Mesendoderm (in vitro differentiated cells): ENCODE results near the gene AP3D1.

Experiments
- DNase-seq: peaks from one replicate; pipeline ENCODE4 v3.0.0; 2013
- H2AK5ac ChIP-seq: 2 replicates; pipeline ENCODE4 v1.6.1; 2013; ENCODE audit warnings: low read length, inconsistent platforms
- H2BK120ac ChIP-seq: 2 replicates; pipeline ENCODE4 v1.6.1; 2013; ENCODE audit warnings: low read depth, mild to moderate bottlenecking, low read length, moderate library complexity, mixed read lengths
- H2BK15ac ChIP-seq: replicated peaks from 2 replicates; pipeline ENCODE4 v1.6.1; 2013; ENCODE audit warnings: low read depth, mild to moderate bottlenecking, moderate library complexity
- H2BK5ac ChIP-seq: 2 replicates; pipeline ENCODE4 v1.6.1; 2013; ENCODE audit warnings: low read length, inconsistent platforms
- H3K18ac ChIP-seq: 2 replicates; pipeline ENCODE4 v1.6.1; 2013; ENCODE audit warnings: mild to moderate bottlenecking, low read length, mixed read lengths
- H3K23ac ChIP-seq: one replicate; pipeline ENCODE4 v1.6.1; 2013; ENCODE audit warnings: low read length
- H3K27ac ChIP-seq: 2 replicates; pipeline ENCODE4 v1.5.1; 2013; ENCODE audit warnings: low read depth, mild to moderate bottlenecking, inconsistent platforms, low read length, moderate library complexity
- H3K27me3 ChIP-seq: 2 replicates; pipeline ENCODE4 v1.6.1; 2013; ENCODE audit warnings: low read length, control low read depth, mild to moderate bottlenecking, inconsistent platforms; ENCODE audit not compliant: insufficient read depth, poor library complexity
- H3K36me3 ChIP-seq: 2 replicates; pipeline ENCODE4 v1.6.1; 2013; ENCODE audit warnings: low read length, inconsistent platforms; ENCODE audit not compliant: control insufficient read depth, insufficient read depth
- H3K4ac ChIP-seq: one replicate; pipeline ENCODE4 v1.6.1; 2013; ENCODE audit warnings: low read depth, mild to moderate bottlenecking, low read length, moderate library complexity
- H3K4me1 ChIP-seq: 2 replicates; pipeline ENCODE4 v1.6.1; 2013; ENCODE audit warnings: low read depth, low read length, inconsistent platforms; ENCODE audit not compliant: control insufficient read depth
- H3K4me2 ChIP-seq: 2 replicates; pipeline ENCODE4 v1.6.1; 2013; ENCODE audit warnings: low read length
- H3K4me3 ChIP-seq: 2 replicates; pipeline ENCODE4 v1.5.1; 2013; ENCODE audit warnings: mild to moderate bottlenecking, low read length
- H3K56ac ChIP-seq: one replicate; pipeline ENCODE4 v1.6.1; 2013; ENCODE audit warnings: low read length
- H3K79me1 ChIP-seq: 2 replicates; pipeline ENCODE4 v1.6.1; 2013; ENCODE audit warnings: low read length, inconsistent platforms
- H3K79me2 ChIP-seq: 2 replicates; pipeline ENCODE4 v1.6.1; 2013; ENCODE audit warnings: mild to moderate bottlenecking, low read length; ENCODE audit not compliant: control insufficient read depth, insufficient read depth
- H3K9ac ChIP-seq: 2 replicates; pipeline ENCODE4 v1.6.1; 2013; ENCODE audit warnings: low read length, inconsistent platforms
- H4K5ac ChIP-seq: one replicate; pipeline ENCODE4 v1.6.1; 2013; ENCODE audit warnings: low read length
- H4K8ac ChIP-seq: one replicate; pipeline ENCODE4 v1.6.1; 2013; ENCODE audit warnings: low read depth, mild to moderate bottlenecking, control low read depth, low read length, moderate library complexity
- WGBS: extraction: QIAGEN DNeasy Blood & Tissue Kit; methylation state at CpG from one replicate; pipeline ENCODE4 v1.1.7; 2013; ENCODE audit warnings: low lambda C conversion rate, missing lambda C conversion rate; ENCODE audit not compliant: insufficient coverage; ENCODE audit errors: extremely low coverage; 5-methylcytosine and 5-hydroxymethylcytosine counted together

AP3D1 gene

DNA sequence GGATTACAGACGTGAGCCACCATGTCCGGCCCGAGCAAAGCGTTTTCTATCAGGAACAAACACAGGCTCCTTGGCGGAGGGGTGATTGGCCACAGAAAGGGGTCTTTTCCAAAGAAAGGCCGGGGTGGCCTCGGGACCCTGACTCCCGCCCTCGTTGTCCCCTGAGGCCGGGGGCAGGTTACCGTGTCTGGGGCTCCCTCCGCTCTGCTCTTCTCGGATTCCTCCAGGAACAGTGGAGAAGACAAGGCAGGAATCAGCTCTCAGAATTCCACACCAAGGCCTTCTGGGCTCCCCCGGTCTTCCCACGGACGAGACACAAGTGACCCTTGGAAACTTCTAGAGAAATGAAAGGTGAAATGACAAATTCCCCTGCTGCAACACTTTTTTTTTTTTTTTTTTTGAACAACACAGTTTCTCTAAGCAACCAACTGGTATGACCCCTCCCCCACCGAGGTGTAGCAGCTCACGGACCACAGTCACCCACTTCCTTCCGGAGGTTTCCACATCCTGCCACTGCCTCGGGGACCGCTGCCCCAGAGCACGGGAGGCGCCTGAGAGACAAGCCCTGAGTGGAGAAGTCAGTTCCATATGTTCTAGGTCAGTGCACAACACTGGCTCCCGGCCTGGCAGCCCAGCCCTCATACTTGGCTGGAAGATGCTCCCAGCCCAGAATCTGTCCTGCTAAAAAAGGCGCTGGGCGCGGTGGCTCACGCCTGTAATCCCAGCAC lies 66.2 kb downstream of the AP3D1 start:
- Histone ChIP-seq H3K18ac (no peak overlapping the region), H2BK120ac (no peak overlapping the region), H4K5ac (no peak overlapping the region), H3K4me1 (peaks cover 2% of the 10 kb centered on the region), H4K8ac (no peak overlapping the region), H3K27me3 (no peaks in the 10 kb centered on the region), H3K79me2 (no peaks in the 10 kb centered on the region), H3K23ac (no peak overlapping the region), H3K56ac (peak overlapping the region; percentile 1), H3K9ac (no peak overlapping the region), H2BK15ac (no peak overlapping the region), H2BK5ac (no peak overlapping the region), H2AK5ac (no peak overlapping the region), H3K36me3 (no peaks in the 10 kb centered on the region), H3K79me1 (no peaks in the 10 kb centered on the region), H3K4me2 (no peak overlapping the region), H3K4me3 (no peak overlapping the region), H3K27ac (no peak overlapping the region), H3K4ac (no peak overlapping the region)
- no CpG with 5 or more reads among the region's 28 CpGs for WGBS
- DNase-seq = no peak

DNA sequence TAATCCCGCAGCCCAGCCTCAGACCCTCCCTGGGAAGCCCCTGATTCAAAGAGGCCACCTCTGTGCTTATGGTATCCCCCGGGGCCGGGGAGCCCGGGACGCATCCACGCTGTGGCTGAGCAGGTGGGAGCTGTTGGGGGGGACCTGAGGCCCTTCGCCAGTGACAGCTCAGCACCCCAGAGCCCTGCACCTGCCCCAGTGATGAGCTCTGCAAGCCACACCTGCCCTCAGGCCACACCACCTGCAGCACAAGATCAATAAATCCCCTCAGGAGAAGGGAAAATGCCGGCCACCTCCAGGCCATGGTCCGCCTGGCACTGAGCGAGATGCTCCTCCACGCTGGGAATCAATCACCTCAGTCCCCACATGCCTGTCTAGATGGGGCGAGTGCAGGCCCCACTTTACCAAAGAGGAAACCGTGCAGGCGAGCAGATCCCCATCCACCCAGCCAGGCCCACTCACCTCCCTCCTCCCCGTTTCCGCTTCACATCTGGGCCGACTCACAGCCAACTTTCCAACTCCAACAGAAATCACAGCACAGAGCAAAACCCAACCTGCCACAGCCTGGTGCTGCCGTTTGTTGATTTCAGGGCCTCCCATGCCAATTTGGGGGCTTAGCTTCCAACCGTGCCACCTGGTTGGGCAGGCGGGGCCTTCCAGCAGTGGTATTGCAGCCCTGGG lies 68.1 kb downstream of the AP3D1 start:
- Histone ChIP-seq H3K56ac (no peak overlapping the region), H2BK120ac (no peak overlapping the region), H4K5ac (no peak overlapping the region), H2BK15ac (no peak overlapping the region), H3K23ac (no peak overlapping the region), H4K8ac (no peak overlapping the region), H3K18ac (no peak overlapping the region), H3K36me3 (no peaks in the 10 kb centered on the region), H3K79me1 (no peaks in the 10 kb centered on the region), H2AK5ac (no peak overlapping the region), H3K4me3 (no peak overlapping the region), H3K4me2 (no peak overlapping the region), H3K27ac (no peak overlapping the region), H3K27me3 (no peaks in the 10 kb centered on the region), H3K9ac (no peak overlapping the region), H3K79me2 (no peaks in the 10 kb centered on the region), H2BK5ac (no peak overlapping the region), H3K4me1 (no peaks in the 10 kb centered on the region), H3K4ac (no peak overlapping the region)
- DNase-seq = no peak
- no CpG with 5 or more reads among the region's 20 CpGs for WGBS

DNA sequence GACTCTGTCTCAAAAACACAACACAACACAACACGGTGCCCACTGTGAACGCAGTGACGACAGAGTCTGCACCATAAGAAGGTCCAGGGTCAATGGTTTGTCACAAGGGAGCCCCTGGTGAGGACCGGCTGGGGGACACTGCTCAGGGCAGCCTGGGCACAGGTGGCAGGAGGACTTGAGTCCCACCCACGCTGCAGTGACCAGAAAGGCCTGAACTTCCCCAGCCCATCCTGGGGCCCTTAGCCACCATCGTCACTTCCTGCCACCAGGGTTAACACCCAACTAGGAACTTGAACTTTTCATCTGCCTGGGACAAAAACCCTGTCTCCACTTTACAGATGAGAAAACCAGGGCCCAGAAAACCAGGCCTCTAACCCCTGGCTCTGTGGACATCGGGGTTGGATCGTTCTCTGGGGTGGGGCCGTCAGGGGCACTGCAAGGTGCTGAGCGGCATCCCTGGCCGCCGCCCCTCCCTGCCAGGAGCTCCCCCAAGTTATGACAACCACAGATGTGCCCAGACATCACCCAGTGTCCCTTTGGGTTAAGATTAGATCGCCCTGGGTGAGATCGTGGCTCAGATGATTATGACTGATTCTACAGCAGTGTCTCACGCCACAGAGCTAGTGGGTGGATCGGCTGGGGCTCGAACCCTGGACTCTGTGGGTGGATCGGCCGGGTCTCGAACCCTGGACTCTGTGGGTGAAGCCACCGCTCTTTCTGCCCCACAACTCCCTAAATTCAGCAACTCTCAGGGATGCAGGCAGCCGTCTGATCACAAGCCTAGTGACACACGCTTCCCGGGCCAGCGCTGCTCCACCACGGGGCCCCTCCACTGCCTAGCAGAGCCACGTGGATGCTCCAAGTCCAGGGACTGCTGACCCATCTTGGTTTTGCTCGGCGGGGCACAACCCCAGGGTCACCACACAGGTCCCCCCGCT lies 69.2 kb downstream of the AP3D1 start:
- no peak overlapping the region for H3K18ac ChIP-seq
- H3K36me3 ChIP-seq = no peaks in the 10 kb centered on the region
- no peak overlapping the region for H2BK120ac ChIP-seq
- WGBS = no CpG with 5 or more reads among the region's 30 CpGs
- no peaks in the 10 kb centered on the region for H3K79me2 ChIP-seq
- no peak overlapping the region for H3K9ac ChIP-seq
- H4K5ac ChIP-seq = no peak overlapping the region
- H2BK15ac ChIP-seq = no peak overlapping the region
- H3K23ac ChIP-seq = no peak overlapping the region
- H3K4me1 ChIP-seq = no peaks in the 10 kb centered on the region
- no peaks in the 10 kb centered on the region for H3K79me1 ChIP-seq
- no peak overlapping the region for H3K56ac ChIP-seq
- no peak overlapping the region for H3K4me3 ChIP-seq
- H3K27me3 ChIP-seq = no peaks in the 10 kb centered on the region
- no peak overlapping the region for H4K8ac ChIP-seq
- H3K4me2 ChIP-seq = no peak overlapping the region
- H3K4ac ChIP-seq = no peak overlapping the region
- no peak for DNase-seq
- H2BK5ac ChIP-seq = no peak overlapping the region
- no peak overlapping the region for H2AK5ac ChIP-seq
- H3K27ac ChIP-seq = no peak overlapping the region

DNA sequence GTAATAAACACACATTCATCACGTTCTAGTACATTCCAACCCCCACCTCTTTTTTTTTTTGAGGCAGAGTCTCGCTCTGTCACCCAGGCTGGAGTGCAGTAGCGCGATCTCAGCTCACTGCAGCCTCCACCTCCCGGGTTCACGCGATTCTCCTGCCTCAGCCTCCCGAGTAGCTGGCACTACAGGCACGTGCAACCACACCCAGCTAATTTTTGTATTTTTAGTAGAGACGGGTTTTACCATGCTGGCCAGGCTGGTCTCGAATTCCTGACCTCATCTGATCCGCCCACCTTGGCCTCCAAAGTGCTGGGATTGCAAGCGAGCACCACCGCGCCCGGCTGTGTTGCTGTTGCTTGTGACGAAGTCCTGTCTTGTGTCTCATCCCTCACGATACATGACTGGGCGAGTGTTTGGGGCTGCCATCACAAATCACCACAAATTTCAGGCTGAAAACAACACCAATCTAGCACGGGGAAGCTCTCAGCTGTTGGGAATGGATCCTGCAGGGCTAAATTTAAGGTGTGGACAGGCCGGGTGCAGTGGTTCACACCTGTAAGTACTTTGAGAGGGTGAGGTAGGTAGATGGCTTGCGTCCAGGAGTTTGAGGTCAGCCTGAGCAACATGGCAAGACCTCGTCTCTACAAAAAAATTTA lies 70.9 kb downstream of the AP3D1 start:
- no peaks in the 10 kb centered on the region for H3K79me2 ChIP-seq
- no peaks in the 10 kb centered on the region for H3K4me1 ChIP-seq
- no peak overlapping the region for H3K56ac ChIP-seq
- H3K23ac ChIP-seq = no peak overlapping the region
- no peaks in the 10 kb centered on the region for H3K36me3 ChIP-seq
- H4K8ac ChIP-seq = no peak overlapping the region
- no peak overlapping the region for H2BK5ac ChIP-seq
- H2BK15ac ChIP-seq = no peak overlapping the region
- H3K4ac ChIP-seq = no peak overlapping the region
- H3K4me3 ChIP-seq = no peak overlapping the region
- H4K5ac ChIP-seq = no peak overlapping the region
- H2AK5ac ChIP-seq = no peak overlapping the region
- H3K18ac ChIP-seq = no peak overlapping the region
- H3K27ac ChIP-seq = no peak overlapping the region
- no peak overlapping the region for H3K9ac ChIP-seq
- no peak overlapping the region for H3K4me2 ChIP-seq
- no peaks in the 10 kb centered on the region for H3K27me3 ChIP-seq
- no CpG with 5 or more reads among the region's 23 CpGs for WGBS
- no peaks in the 10 kb centered on the region for H3K79me1 ChIP-seq
- H2BK120ac ChIP-seq = no peak overlapping the region
- no peak for DNase-seq

DNA sequence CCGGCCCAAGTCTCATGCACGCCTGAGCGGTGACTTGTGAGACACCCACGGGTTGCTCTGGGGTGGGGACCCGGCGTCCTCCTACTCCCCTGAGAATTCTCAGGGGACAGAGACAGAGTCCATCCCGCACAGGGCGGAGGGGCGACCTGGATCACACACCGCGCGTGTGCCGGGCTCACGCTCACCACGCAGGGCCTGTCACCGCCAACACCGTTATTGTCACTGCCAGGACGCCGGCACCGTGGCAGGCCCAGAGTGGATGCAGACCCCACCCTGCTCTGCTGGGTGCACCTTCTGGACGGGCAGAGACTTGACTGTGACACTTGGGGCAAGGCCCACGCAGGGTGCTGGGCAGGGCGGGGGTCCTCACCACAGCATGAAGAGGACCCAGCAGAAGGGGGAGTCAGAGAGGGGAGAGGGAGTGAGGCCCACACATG lies 71.5 kb downstream of the AP3D1 start:
- H3K79me1 ChIP-seq = no peaks in the 10 kb centered on the region
- H3K4me1 ChIP-seq = no peaks in the 10 kb centered on the region
- no peak overlapping the region for H4K8ac ChIP-seq
- H3K4me2 ChIP-seq = no peak overlapping the region
- H2BK15ac ChIP-seq = no peak overlapping the region
- no peaks in the 10 kb centered on the region for H3K27me3 ChIP-seq
- no peak overlapping the region for H3K23ac ChIP-seq
- H3K18ac ChIP-seq = no peak overlapping the region
- no peak overlapping the region for H4K5ac ChIP-seq
- H3K4me3 ChIP-seq = no peak overlapping the region
- no CpG with 5 or more reads among the region's 23 CpGs for WGBS
- H3K36me3 ChIP-seq = no peaks in the 10 kb centered on the region
- no peak overlapping the region for H2BK120ac ChIP-seq
- H2BK5ac ChIP-seq = no peak overlapping the region
- no peak for DNase-seq
- H3K79me2 ChIP-seq = no peaks in the 10 kb centered on the region
- no peak overlapping the region for H3K56ac ChIP-seq
- no peak overlapping the region for H3K9ac ChIP-seq
- H2AK5ac ChIP-seq = no peak overlapping the region
- no peak overlapping the region for H3K4ac ChIP-seq
- H3K27ac ChIP-seq = no peak overlapping the region
